Measurements from ENCODE around the gene SPTBN1.

GRCh38 chr2:54630858-54631497, 174.9 kb downstream of the SPTBN1 start:
- TF ChIP-seq POLR2A (IDR thresholded peaks at IDR 0.05; ENCODE audit: low read depth, low read length) (no peak), CTCF (IDR thresholded peaks at IDR 0.05; ENCODE audit: extremely low read depth in 1 of 2, insufficient read depth in 1 of 2, low read depth in 1 of 2, low read length in 2 of 2) (no peak), EZH2 (IDR thresholded peaks at IDR 0.05; ENCODE audit: borderline replicate concordance, low read depth, low read length, severe bottlenecking) (no peak)
- TF ChIP-seq, protein P1, sequence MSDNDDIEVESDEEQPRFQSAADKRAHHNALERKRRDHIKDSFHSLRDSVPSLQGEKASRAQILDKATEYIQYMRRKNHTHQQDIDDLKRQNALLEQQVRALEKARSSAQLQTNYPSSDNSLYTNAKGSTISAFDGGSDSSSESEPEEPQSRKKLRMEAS (IDR thresholded peaks at IDR 0.05; ENCODE audit: insufficient read depth, insufficient read length) = no peak
